AG20443 (cell line): Measurements from ENCODE around the gene DEPDC1.
A peak's percentile ranks its signal among the peaks of the same experiment; 100 is the strongest.
"Not testable (repeated sequence)": the region's sequence is repeated elsewhere in the genome, so short reads cannot be mapped to it uniquely, and the experiment has no call there.

Source experiments
- DNase-seq: peaks from one replicate; pipeline ENCODE4 v3.0.0; 2012; ENCODE audit warnings: low spot score, mixed read lengths

The DEPDC1 gene, protein sequence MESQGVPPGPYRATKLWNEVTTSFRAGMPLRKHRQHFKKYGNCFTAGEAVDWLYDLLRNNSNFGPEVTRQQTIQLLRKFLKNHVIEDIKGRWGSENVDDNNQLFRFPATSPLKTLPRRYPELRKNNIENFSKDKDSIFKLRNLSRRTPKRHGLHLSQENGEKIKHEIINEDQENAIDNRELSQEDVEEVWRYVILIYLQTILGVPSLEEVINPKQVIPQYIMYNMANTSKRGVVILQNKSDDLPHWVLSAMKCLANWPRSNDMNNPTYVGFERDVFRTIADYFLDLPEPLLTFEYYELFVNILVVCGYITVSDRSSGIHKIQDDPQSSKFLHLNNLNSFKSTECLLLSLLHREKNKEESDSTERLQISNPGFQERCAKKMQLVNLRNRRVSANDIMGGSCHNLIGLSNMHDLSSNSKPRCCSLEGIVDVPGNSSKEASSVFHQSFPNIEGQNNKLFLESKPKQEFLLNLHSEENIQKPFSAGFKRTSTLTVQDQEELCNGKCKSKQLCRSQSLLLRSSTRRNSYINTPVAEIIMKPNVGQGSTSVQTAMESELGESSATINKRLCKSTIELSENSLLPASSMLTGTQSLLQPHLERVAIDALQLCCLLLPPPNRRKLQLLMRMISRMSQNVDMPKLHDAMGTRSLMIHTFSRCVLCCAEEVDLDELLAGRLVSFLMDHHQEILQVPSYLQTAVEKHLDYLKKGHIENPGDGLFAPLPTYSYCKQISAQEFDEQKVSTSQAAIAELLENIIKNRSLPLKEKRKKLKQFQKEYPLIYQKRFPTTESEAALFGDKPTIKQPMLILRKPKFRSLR

DNA sequence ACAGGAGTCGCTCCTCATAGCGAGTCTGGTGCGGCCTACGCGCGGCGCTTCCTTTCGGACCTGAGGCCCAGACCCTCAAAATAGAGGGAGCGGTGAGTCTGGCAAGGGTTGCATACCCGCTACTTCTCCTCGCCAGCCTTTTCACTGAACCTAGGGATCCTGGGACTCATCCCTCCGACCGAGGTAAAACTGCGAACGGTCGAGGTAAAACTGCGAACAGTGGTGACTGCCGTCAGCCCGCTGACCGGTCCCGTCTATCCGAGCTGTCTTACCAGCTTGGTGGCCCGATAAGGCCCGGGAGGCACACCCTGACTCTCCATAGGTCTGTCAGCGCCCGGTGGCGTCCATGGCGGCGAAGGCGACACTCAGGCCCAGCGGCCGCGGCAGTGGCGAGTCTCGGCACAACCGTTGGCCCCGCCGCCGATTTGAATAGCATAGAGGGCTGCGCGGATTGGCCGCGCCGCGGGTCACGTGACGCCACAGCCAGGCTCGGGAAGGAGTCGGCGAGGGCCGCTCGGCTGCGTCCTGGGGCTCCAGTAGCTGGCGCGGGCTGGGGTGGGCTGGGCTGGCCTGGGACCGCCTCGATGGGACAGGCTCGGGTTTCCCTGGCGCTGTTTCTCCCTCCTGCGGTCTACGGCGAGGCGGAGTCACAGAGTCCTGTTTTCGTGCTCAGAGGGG lies at the start of gene DEPDC1:
DEPDC1 (minus strand) TSS at position 403 of the 678 bp plus-strand sequence; CDS start at position 320, 83 bp downstream.
- peak; percentile 99 for DNase-seq

DNA sequence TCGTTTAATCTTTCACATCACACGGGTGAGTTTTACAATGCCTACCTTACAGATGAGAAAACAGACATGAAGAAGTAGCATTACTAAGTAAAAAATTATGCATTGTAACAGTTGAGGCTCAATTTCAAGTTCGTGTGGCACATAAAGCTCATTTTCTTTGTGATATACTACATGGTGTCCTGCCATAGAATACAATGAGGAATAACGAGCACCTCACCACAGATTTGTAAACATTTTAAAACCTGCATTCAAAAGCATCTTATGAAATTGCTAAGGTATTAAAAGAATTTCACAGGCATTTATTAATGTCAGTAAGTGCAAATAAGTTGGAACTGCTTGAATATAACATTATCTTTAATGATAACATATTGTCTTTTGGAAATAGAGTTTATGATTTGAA lies 47.8 kb upstream of the DEPDC1 start:
- no peak for DNase-seq

- DNase-seq = no peak
These were observed 45.7 kb upstream of the DEPDC1 start for GRCh38 chr1:68542586-68542985.

- DNase-seq = no peak
These were observed 42.1 kb upstream of the DEPDC1 start for GRCh38 chr1:68538941-68539340.

DNA sequence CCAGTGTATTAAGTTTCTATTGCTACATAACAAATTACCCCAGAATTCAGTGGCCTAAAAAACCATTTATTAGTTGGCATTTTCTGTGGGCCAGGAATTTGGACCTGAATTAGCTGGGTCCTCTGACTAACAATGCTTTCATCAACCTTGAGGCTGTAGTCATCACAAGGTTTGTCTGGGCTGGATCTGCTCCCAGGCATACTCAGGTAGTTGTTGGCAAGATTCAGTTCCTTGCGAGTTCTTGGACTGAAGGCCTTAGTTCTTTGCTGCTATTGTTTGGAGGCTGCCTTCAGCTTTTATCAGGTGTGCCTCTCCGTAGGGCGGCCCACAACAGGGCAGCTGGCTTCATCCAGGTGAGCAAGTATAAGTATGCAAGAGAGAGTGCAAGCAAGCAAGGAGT lies 31.4 kb upstream of the DEPDC1 start:
- DNase-seq = no peak

- no peak for DNase-seq
These were observed 28.9 kb upstream of the DEPDC1 start for GRCh38 chr1:68525781-68526180.

- DNase-seq = no peak
These were observed 24.4 kb upstream of the DEPDC1 start for GRCh38 chr1:68521286-68521685.

- no peak for DNase-seq
These were observed 19.2 kb upstream of the DEPDC1 start for GRCh38 chr1:68516066-68516465.

DNA sequence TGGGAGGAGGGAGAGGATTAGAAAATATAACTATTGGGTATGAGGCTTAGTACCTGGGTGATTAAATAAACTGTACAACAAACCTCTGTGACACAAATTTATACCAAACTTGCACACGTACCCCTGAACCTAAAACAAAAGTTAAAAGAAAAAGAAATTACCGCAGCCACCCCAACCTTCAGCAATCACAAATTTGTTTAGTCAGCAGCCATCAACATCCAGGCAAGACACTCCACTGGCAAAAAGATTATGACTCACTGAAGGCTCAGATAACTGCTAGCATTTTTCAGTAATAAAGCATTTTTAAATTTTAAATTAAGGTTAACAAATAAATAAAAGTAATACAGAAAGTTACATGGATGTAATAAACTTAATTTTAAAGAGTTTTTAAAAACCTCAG lies 14.4 kb upstream of the DEPDC1 start:
- DNase-seq = no peak

- no peak for DNase-seq
These were observed 9.5 kb upstream of the DEPDC1 start for GRCh38 chr1:68506386-68506785.

- no peak for DNase-seq
These were observed 6.2 kb upstream of the DEPDC1 start for GRCh38 chr1:68503085-68503484.

DNA sequence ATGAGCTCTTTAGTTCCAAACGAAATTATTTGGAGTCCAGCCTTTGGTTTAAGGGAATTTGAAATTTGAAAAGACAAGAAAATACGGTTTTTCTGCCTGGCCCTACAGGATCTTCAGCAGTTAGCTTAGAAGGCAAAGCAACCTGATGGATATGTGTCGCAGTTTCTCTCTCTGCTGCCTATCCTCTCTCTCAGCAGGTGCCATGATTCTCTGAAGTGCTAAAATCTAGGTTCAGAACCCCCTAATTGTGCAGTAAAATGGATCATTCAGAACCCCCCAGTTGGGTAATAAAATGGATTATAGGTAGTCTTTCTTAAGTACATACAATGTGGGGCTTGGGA lies 446 bp upstream of the DEPDC1 start:
- no peak for DNase-seq

DNA sequence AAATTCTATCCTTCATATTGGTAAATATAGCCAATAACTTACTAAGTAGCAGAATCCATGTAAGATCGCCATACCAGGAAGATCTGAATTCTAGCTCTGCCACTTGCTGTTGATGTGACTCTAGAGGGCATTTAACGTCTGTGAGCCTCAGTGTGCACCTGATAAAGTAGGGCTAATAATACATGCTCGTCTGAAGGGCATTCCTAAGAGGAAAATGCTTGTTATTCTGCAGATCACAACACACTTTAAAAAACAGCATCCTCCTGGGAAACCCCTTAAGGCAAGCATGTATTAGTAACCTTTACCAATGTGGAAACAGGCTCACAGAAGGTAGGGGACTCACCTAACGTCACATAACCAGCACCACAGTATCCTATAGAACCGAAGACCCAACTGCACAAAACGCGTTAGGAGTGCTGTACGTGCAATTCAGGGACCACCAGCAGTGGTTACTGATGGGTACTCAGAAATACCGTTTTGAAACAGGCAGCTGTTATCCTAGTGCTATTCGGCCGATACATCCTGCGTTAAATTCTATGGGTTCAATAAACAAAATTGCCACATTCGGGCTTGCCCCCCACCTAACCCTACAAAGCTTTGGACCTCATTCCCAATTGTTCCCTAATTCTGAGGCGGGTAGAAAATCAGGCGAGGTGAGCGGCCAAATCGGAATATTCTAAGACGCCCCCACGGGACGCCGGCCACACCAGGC lies 758 bp downstream of the DEPDC1 start:
- no peak for DNase-seq

GRCh38 chr1:68495532-68495931 lies 1.4 kb downstream of the DEPDC1 start:
- DNase-seq = peak; percentile 7

GRCh38 chr1:68493193-68493592 lies 3.7 kb downstream of the DEPDC1 start:
- DNase-seq = no peak

DNA sequence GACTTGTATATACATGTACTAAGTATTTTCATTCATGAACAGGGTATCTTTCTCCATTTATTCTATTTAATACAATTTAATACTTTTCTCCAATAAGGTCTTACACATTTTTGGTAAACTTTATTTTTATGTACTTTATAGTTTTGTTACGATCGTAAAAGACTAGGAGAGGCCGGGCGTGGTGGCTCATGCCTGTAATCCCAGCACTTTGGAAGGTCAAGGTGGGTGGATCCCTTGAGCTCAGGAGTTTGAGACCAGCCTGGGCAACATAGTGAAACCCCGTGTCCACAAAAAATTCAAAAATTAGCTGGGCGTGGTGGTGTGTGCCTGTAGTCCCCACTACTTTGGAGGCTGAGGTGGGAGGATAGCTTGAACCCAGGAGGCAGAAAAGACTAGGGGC lies 4.6 kb downstream of the DEPDC1 start:
- not testable (repeated sequence) for DNase-seq

DNA sequence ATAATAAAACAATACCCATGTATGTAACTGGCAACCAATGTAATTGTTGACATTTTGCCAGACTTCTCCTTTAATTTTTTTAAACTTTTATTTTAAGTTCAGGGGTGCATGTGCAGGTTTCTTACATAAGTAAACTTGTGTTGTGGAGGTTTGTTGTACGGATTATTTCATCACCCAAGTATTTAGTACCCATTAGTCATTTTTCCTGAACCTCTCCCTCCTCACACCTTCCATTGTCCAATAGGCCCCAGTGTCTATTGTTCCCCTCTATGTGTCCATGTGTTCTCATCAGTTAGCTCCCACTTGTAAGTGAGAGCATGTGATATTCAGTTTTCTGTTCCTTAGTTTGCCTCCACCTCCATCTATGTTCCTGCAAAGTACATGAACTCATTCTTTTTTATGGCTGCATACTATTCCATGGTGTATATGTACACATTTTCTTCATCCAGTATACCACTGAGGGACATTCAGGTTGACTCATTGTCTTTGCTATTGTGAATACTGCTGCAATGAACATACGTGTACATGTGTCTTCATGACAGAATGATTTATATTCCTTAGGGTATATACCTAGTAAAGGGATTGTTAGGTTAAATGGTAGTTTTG lies 6.7 kb downstream of the DEPDC1 start:
- DNase-seq = no peak

- DNase-seq = no peak
These were observed 11.4 kb downstream of the DEPDC1 start for GRCh38 chr1:68485431-68486022.

DNA sequence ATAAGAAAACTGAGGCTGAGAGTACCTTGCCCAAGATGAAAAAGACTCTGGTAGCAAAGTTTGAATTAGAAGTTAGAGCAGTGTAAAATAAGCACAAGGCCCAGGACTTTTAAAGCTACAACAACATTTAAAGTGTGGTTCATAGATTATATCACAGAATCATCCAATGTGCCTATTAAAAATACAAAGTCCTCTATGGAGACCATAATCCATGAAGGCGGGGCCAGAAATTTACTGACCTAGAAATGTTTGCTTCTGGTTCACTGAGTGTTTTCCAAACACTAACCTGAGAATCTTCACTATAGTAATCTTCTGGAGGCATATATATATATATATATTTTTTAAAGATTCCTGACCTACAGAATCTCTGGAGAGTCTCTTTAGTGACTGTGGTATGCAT lies 12.3 kb downstream of the DEPDC1 start:
- no peak for DNase-seq

DNA sequence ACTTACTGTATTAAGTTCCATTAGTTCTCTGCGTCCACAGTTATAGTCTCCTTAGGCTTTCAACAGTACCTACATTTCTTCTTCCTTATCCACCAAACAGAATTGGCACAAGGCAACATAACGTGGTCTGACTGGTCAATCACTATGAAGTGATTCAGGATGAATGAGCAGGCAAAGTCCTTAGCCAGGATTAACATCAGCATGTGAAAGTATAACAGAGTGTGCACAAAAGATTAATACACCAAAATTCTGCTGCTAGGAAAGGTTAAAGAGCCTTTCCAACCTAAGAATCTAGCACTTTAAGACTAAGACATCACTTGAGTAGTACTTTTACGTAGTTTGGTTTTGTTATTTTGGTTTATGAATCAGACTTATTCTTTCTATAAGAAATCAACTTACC lies 15.8 kb downstream of the DEPDC1 start:
- DNase-seq = no peak

DNA sequence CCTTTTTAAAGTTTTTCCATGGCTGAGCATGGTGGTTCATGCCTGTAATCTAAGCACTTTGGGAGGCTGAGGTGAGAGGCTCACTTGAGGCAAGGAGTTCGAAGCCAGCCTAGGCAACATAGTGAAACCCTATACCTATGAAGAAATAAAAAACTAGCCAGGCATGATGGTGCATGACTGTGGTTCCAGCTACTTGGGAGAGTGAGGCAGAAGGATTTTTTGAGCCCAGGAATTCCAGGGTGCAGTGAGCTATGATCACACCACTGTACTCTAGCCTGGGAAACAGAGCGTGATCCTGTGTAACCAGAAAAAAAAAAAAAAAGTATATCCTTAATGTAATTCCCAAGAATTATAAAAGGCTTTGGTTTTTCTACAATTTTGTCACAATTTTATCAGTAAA lies 17.4 kb downstream of the DEPDC1 start:
- no peak for DNase-seq
